GM12892 (cell line): ENCODE results near the gene DEGS1.
"Not testable (repeated sequence)": the region's sequence is repeated elsewhere in the genome, so short reads cannot be mapped to it uniquely, and the experiment has no call there.

ENCODE experiments used
- DNase-seq: peaks from one replicate; pipeline ENCODE4 v3.0.0; 2011; ENCODE audit not compliant: insufficient read length
- FAIRE-seq: peaks from 2 replicates; lab custom pipeline; 2011; peaks lifted over from hg19 to GRCh38; lab: Jason Lieb, UNC
- POLR2A ChIP-seq: IDR thresholded peaks from 2 replicates; pipeline ENCODE4 v1.6.1; 2011; ENCODE audit warnings: low read depth, low read length, control low read depth
- POLR2AphosphoS5 ChIP-seq: IDR thresholded peaks from 2 replicates; pipeline ENCODE4 v1.6.1; 2011; ENCODE audit warnings: low read depth, low read length, control low read depth
- TAF1 ChIP-seq: IDR thresholded peaks from 2 replicates; pipeline ENCODE4 v1.6.1; 2011; ENCODE audit warnings: low read depth, mild to moderate bottlenecking, control low read depth, low read length, borderline replicate concordance

Gene DEGS1

GRCh38 chr1:224201383-224201782 is 18.3 kb downstream of the DEGS1 start:
- FAIRE-seq (no peak), DNase-seq (no peak)
- TF ChIP-seq POLR2AphosphoS5 (no peak), POLR2A (no peak), TAF1 (no peak)

DNA sequence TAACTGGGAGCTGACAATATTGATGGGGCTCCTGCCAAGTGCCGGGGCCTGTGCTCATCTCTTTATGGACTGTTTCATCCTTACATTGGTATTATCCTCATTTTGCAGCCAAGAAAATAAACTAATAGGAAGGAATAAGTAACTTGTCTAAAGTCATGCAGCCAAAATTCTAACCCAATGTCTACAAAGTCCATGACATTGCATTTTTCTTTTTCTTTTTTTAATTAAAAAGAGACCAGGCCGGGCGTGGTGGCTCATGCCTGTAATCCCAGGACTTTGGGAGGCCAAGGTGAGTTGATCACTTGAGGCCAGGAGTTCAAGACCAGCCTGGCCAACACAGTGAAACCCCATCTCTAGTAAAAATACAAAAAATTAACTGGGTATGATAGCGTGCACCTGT is 18.8 kb downstream of the DEGS1 start:
- FAIRE-seq = no peak
- no peak for DNase-seq
- TF ChIP-seq POLR2A (no peak), POLR2AphosphoS5 (no peak)

DNA sequence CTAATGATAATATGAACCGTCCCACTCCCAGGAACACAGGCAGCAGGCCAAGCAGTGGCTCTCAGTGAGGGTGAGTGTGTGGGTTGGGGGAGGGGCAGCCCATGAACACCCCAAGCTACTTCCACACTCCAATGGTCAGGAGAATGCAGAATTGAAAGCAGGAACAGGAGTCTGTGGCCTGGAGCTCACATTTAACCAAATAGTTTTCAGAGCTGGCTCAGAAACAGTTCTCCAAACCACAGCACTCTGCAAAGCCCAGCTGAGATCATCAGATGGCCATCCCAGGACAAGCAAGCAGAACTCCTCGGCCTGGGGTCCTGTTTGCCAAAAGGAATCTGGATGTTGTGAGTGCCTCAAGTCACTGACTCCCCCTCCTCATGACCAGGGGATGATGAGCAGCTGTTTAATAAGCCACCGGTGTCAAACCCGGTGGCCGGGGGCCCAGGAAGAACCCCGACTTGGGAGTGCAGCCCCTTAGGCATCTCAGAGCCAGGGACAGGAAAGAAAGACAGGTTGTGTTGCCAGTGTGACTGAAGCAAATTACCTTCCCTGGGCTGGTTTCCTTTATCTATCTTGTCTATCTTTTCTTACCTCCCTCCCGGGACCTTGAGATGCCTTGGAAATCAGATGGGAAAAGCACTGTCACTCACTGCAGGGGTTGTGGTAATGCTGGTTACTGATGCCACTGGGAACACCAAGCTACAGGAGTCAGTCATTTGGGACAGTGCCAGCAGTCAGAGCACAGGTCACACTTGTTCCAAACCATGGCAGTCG is 20.4 kb downstream of the DEGS1 start:
- no peak for TF ChIP-seq TAF1
- TF ChIP-seq POLR2A = no peak
- no peak for TF ChIP-seq POLR2AphosphoS5
- FAIRE-seq = peak; percentile 9
- DNase-seq = no peak

DNA sequence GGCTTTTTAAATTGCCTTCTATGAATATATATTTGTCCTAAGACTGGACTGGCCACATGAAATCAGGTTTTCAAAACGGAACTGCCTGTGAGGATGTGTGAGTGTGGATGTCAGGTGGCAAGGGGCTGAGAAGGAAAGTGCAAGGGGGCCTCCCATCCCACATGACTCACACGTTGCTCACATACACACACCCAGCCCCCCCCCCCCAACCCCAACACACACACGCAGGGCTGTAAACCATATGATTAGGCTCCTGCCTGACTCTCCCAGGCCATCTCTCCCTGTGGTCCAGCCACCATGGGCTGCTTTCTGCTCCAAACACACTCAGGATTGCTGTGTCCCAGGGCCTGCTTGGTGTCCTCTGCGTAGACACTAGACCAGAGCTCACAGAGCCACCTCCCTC is 22.4 kb downstream of the DEGS1 start:
- TF ChIP-seq TAF1 = no peak
- TF ChIP-seq POLR2A = no peak
- no peak for TF ChIP-seq POLR2AphosphoS5
- no peak for DNase-seq
- no peak for FAIRE-seq

GRCh38 chr1:224205931-224206538 is 23.0 kb downstream of the DEGS1 start:
- not testable (repeated sequence) for DNase-seq, FAIRE-seq

DNA sequence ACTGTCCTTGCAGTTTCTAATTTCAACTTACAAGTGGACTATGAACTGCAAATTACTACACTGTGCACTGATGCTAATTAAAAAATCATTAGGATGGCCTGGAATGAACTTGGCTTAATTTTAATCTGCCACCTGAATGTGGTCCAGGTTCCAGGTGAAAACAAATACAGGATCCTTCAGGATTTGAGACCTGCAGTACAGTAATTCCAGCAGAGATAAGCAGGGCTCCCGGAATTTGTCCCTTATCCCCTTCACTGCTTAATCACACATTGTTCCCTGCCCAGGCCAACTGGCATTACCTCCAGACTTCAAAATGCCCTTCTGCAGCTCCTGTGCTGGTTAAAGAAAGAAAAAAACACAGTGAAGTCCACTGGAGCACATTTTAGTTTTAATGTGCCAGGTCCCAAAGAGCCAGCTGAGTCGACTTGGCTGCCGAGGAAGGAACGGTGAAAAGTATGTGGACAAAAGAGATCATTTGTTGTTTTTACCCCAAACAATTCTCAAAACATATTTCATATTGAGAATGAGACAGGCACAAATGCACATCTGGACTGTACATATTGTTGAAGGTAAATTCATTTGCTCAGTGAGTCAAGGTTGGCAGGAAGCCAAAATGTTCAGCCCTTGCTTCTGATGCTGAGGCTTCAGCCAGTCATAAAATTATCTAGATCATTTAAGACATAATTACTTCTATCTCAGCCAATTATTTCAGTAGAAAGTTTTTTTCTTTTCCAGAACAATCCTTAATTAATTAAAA is 28.3 kb downstream of the DEGS1 start:
- DNase-seq (no peak), FAIRE-seq (no peak)
- TF ChIP-seq POLR2AphosphoS5 (no peak), POLR2A (no peak), TAF1 (no peak)

DNA sequence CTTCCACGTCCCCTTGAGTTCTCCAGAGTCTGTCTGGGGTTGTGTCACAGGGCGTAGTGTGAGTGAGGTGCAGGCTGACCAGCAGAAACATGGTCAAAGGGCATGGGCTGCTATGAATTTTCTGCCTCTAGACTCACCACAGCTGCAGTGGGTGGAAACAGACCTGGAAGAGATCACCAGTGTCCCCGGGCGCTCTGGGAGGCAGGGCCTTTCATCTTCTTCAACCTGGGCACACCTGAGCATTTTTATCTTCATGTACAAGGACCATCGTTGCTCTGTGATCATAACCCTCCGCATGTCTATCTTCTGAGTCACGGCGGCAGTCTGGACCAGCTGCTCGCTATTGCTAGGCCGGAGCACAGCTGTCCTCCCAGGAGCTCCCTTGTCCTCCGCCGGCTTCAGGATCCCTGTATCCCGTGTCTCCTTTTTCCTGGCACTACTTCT is 29.6 kb downstream of the DEGS1 start:
- TF ChIP-seq POLR2AphosphoS5 = no peak
- TF ChIP-seq POLR2A = no peak
- TF ChIP-seq TAF1 = no peak
- DNase-seq (no peak), FAIRE-seq (no peak)

DNA sequence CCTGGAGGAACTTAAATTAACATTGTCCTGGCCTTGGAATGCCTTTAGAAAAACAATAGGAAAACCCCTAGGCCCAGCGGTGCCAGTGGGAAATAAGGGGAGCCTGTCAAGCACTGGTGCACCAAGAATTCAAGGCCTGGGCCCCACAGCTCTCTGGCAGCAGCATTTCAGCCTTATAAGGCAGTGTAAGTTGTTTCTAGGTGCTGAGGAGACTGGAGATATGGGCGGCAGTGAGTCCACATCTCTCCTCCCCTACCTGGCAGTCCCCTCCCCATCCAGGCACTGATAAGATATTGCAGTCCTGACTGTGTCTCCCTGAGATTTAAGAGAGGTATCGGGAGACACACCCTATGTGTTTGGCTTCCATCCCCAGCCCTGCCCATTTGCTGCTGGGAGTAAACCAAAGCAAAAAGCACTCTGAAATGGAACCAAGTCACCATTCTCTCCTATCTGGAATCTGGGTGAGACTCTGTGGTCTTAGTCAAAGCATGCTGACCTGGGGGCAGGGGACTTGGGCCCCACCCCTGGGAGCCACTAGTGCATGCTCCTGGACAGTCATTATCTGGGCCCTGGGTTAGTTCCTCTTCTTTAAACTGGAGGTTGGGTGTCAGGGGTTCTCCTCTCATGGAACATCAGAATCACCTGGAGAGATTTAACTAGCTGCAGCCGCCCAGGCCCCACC is 30.5 kb downstream of the DEGS1 start:
- FAIRE-seq = no peak
- TF ChIP-seq TAF1 (no peak), POLR2AphosphoS5 (no peak), POLR2A (no peak)
- no peak for DNase-seq

DNA sequence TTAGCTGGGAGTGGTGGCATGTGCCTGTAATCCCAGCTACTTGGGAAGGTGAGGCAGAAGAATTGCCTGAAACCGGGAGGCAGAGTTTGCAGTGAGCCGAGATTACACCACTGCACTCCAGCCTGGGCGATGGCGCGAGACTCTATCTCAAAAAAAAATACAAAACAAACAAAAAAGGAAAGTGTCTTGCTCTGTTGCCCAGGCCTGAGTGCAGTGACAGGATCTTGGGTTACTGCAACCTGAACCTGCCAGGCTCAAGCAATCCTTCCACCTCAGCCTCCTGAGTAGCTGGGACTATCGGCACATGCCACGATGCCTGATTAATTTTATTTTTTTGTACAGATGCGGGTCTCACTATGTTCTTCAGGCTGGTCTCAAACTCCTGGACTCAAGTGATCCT is 33.3 kb downstream of the DEGS1 start:
- FAIRE-seq = no peak
- TF ChIP-seq POLR2AphosphoS5 = no peak
- no peak for TF ChIP-seq POLR2A
- no peak for TF ChIP-seq TAF1
- no peak for DNase-seq

GRCh38 chr1:224217655-224218623 is 34.9 kb downstream of the DEGS1 start:
- FAIRE-seq (no peak), DNase-seq (no peak)
- TF ChIP-seq POLR2A (no peak), TAF1 (no peak), POLR2AphosphoS5 (no peak)
